ENCODE data around the gene CEP170B. TPM values are rescaled to one million over a fixed set of nuclear protein-coding genes. Genes with fewer than 3 reads are reported as not detected.

The CEP170B gene
- total and polyA plus RNA-seq, 2 of the 8 experiments (the other 6 are each of a cell fraction or from before 2014, with no cell fraction given), result 9.1 to 33.8 TPM

DNA sequence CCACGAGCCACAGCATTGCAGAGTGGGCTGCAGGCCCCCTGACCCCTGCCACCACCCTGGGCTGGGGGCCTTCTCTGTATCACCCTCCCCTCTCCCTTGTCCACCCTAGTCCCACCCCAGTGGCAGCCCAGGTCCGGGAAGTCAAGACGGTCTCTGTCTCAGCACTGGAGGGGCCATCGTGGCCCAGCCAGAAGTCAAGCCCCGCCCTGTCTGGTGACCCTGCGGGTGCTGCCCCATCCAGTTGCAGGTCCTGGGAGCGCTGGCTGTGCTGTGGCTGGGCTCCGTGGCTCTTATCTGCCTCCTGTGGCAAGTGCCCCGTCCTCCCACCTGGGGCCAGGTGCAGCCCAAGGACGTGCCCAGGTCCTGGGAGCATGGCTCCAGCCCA, 62.4 kb downstream of the CEP170B start (continued):
- TF ChIP-seq RBBP5 (IDR thresholded peaks at IDR 0.05; ENCODE audit: borderline replicate concordance, low read depth, low read length) (no peak), GTF2F1 (IDR thresholded peaks at IDR 0.05; ENCODE audit: borderline replicate concordance, low read depth, low read length) (no peak), POLR2A (IDR thresholded peaks at IDR 0.05; ENCODE audit: control extremely low read depth in 1 of 2, low read depth in 2 of 2, low read length in 2 of 2) (no peak)

All from H1 (cell line).